Astrocyte (in vitro differentiated cells and primary cell): Measurements from ENCODE around the gene TGFBRAP1. TPM values are rescaled to one million over a fixed set of nuclear protein-coding genes. Genes with fewer than 3 reads are reported as not detected.
A peak's percentile ranks its signal among the peaks of the same experiment; 100 is the strongest.

Experiments used
- DNase-seq: peaks from one replicate; pipeline ENCODE4 v3.0.0-alpha.2; 2010; ENCODE audit warnings: low read depth
- FAIRE-seq: peaks from 2 replicates; lab custom pipeline; 2011; peaks lifted over from hg19 to GRCh38; lab: Jason Lieb, UNC
- H2AFZ ChIP-seq: 2 replicates; pipeline ENCODE4 v1.6.0; 2012; ENCODE audit warnings: low read depth, low read length, inconsistent platforms
- H3K27ac ChIP-seq: 2 replicates; pipeline ENCODE4 v1.5.1; 2011; ENCODE audit warnings: low read depth, low read length, inconsistent platforms
- H3K27me3 ChIP-seq: 2 replicates; pipeline ENCODE4 v1.6.0; 2011; ENCODE audit warnings: low read length, inconsistent platforms; ENCODE audit not compliant: insufficient read depth
- H3K36me3 ChIP-seq: 2 replicates; pipeline ENCODE4 v1.5.1; 2011; ENCODE audit warnings: low read length, inconsistent platforms; ENCODE audit not compliant: insufficient read depth
- H3K4me1 ChIP-seq: 2 replicates; pipeline ENCODE4 v1.5.1; 2011; ENCODE audit warnings: low read length, inconsistent platforms; ENCODE audit not compliant: insufficient read depth
- H3K4me2 ChIP-seq: 2 replicates; pipeline ENCODE4 v1.6.0; 2012; ENCODE audit warnings: low read length, inconsistent platforms
- H3K4me3 ChIP-seq: 2 replicates; pipeline ENCODE4 v1.5.1; 2011; ENCODE audit warnings: low read depth, mild to moderate bottlenecking, low read length, inconsistent platforms; ENCODE audit not compliant: insufficient read depth
- H3K79me2 ChIP-seq: 2 replicates; pipeline ENCODE4 v1.6.0; 2012; ENCODE audit warnings: mild to moderate bottlenecking, low read length, inconsistent platforms; ENCODE audit not compliant: insufficient read depth
- H3K9ac ChIP-seq: 2 replicates; pipeline ENCODE4 v1.6.0; 2012; ENCODE audit warnings: mild to moderate bottlenecking, low read length, inconsistent platforms
- H3K9me3 ChIP-seq: 2 replicates; pipeline ENCODE4 v1.5.1; 2012; ENCODE audit warnings: low read depth, mild to moderate bottlenecking, low read length, inconsistent platforms; ENCODE audit not compliant: insufficient read depth
- H4K20me1 ChIP-seq: 2 replicates; pipeline ENCODE4 v1.6.0; 2012; ENCODE audit warnings: low read length, inconsistent platforms; ENCODE audit not compliant: insufficient read depth
- H3K27ac Mint-ChIP-seq: one replicate; pipeline ENCODE4 v1.8.0; 2021; ENCODE audit warnings: mild to moderate bottlenecking, mixed read lengths; ENCODE audit not compliant: unreplicated experiment
- H3K27me3 Mint-ChIP-seq: one replicate; pipeline ENCODE4 v1.8.0; 2021; ENCODE audit warnings: low read depth, mixed read lengths; ENCODE audit not compliant: unreplicated experiment
- H3K36me3 Mint-ChIP-seq: one replicate; pipeline ENCODE4 v1.8.0; 2021; ENCODE audit warnings: low read depth, mixed read lengths; ENCODE audit not compliant: unreplicated experiment
- H3K4me1 Mint-ChIP-seq: one replicate; pipeline ENCODE4 v1.8.0; 2021; ENCODE audit warnings: low read depth, mixed read lengths; ENCODE audit not compliant: unreplicated experiment
- H3K4me3 Mint-ChIP-seq: one replicate; pipeline ENCODE4 v1.8.0; 2021; ENCODE audit warnings: mild to moderate bottlenecking, moderate library complexity, mixed read lengths; ENCODE audit not compliant: unreplicated experiment
- H3K9me3 Mint-ChIP-seq: one replicate; pipeline ENCODE4 v1.8.0; 2021; ENCODE audit warnings: mild to moderate bottlenecking, mixed read lengths; ENCODE audit not compliant: unreplicated experiment
- EZH2 ChIP-seq: IDR thresholded peaks from 2 replicates; pipeline ENCODE4 v1.6.1; 2012; ENCODE audit warnings: mild to moderate bottlenecking, low read length, inconsistent platforms; ENCODE audit not compliant: insufficient read depth
- total RNA-seq: library from RNA; stranded (reverse); gene quantifications from 2 replicates; pipeline ENCODE4 v1.2.1, GENCODE V29; 2021
- TF ChIP-seq, protein P1 (sequence below): IDR thresholded peaks from 2 replicates; pipeline ENCODE4 v1.5.1; 2011; ENCODE audit warnings: low read depth, mild to moderate bottlenecking, inconsistent platforms, low read length, moderate library complexity; ENCODE audit not compliant: insufficient read depth

TGFBRAP1 gene
- total RNA-seq, 1 donor from 2014 or later, result 25.1 TPM

DNA sequence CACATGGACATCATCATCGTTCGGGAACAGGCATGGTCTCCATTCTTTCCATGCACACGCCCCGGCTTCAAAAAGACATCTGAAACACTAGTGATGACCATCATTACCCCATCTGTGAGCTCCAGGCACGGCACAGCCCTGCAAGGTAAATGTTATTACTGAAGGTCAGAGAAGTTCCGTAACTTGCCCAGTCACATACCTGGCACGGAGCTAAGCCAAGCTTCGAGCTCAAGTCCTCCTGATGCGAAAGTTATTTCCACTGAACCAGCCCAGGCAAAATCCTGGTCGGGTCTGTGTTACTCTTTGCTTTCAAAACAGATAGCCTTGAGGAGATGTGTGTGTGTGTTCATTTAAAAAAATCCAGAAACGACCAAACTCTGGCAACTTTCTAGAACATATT, 46.5 kb upstream of the TGFBRAP1 start:
- Histone ChIP-seq H3K79me2 (peaks cover 91% of the 10 kb centered on the region), H3K4me3 (no peak overlapping the region), H3K9ac (peak overlapping the region; percentile 13), H3K36me3 (peaks cover 71% of the 10 kb centered on the region), H3K27ac (peak overlapping the region; percentile 66), H3K9me3 (no peaks in the 10 kb centered on the region), H2AFZ (no peak overlapping the region), H3K4me1 (peaks cover 76% of the 10 kb centered on the region), H3K4me2 (peak overlapping the region; percentile 50), H3K27me3 (no peaks in the 10 kb centered on the region), H4K20me1 (peaks cover 99% of the 10 kb centered on the region)
- no peaks in the 10 kb centered on the region for H3K27me3 Mint-ChIP-seq
- DNase-seq (no peak), FAIRE-seq (no peak)
- peaks cover 48% of the 10 kb centered on the region for H3K4me1 Mint-ChIP-seq
- TF ChIP-seq, protein P1, sequence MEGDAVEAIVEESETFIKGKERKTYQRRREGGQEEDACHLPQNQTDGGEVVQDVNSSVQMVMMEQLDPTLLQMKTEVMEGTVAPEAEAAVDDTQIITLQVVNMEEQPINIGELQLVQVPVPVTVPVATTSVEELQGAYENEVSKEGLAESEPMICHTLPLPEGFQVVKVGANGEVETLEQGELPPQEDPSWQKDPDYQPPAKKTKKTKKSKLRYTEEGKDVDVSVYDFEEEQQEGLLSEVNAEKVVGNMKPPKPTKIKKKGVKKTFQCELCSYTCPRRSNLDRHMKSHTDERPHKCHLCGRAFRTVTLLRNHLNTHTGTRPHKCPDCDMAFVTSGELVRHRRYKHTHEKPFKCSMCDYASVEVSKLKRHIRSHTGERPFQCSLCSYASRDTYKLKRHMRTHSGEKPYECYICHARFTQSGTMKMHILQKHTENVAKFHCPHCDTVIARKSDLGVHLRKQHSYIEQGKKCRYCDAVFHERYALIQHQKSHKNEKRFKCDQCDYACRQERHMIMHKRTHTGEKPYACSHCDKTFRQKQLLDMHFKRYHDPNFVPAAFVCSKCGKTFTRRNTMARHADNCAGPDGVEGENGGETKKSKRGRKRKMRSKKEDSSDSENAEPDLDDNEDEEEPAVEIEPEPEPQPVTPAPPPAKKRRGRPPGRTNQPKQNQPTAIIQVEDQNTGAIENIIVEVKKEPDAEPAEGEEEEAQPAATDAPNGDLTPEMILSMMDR, result no peak
- no peak for TF ChIP-seq EZH2
- peak overlapping the region; percentile 67 for H3K27ac Mint-ChIP-seq
- no peak overlapping the region for H3K4me3 Mint-ChIP-seq
- peaks cover 55% of the 10 kb centered on the region for H3K36me3 Mint-ChIP-seq
- H3K9me3 Mint-ChIP-seq, result no peaks in the 10 kb centered on the region

DNA sequence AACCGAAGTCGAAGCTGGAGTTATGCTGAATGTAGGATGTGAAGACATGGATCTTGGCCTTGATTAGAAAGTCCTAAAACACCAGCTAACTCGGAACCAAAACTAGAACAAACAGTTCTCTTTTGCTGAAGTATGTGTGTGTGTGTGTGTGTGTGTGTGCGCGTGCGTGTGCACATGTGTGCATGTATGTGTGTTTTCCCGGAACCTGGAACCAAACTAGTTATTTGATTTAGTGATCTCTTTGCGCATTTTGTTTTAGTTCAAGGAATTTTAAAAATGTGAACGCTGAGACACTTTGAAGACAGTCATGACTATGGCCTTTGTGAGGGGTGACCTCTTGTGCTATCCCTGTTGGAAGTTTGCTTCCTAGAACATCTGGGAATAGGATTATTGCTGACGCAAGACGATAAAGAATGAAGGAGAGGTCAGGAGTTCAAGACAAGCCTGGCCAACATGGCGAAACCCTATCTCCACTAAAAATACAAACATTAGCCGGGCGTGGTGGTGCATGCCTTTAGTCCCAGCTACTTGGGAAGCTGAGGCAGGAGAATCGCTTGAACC, 45.5 kb upstream of the TGFBRAP1 start:
- peaks cover 46% of the 10 kb centered on the region for H3K36me3 Mint-ChIP-seq
- FAIRE-seq (no peak), DNase-seq (peak; percentile 75)
- H3K4me1 ChIP-seq, result peaks cover 78% of the 10 kb centered on the region
- no peak overlapping the region for H3K4me3 ChIP-seq
- H3K27ac Mint-ChIP-seq, result peak overlapping the region; percentile 67
- peak overlapping the region; percentile 66 for H3K27ac ChIP-seq
- no peaks in the 10 kb centered on the region for H3K9me3 Mint-ChIP-seq
- H3K4me3 Mint-ChIP-seq, result no peak overlapping the region
- H2AFZ ChIP-seq, result no peak overlapping the region
- peaks cover 71% of the 10 kb centered on the region for H3K36me3 ChIP-seq
- TF ChIP-seq, protein P1, result no peak
- peaks cover 99% of the 10 kb centered on the region for H4K20me1 ChIP-seq
- no peaks in the 10 kb centered on the region for H3K27me3 ChIP-seq
- peaks cover 41% of the 10 kb centered on the region for H3K4me1 Mint-ChIP-seq
- peak overlapping the region; percentile 16 for H3K9ac ChIP-seq
- peak overlapping the region; percentile 50 for H3K4me2 ChIP-seq
- H3K9me3 ChIP-seq, result no peaks in the 10 kb centered on the region
- peaks cover 89% of the 10 kb centered on the region for H3K79me2 ChIP-seq
- H3K27me3 Mint-ChIP-seq, result no peaks in the 10 kb centered on the region

DNA sequence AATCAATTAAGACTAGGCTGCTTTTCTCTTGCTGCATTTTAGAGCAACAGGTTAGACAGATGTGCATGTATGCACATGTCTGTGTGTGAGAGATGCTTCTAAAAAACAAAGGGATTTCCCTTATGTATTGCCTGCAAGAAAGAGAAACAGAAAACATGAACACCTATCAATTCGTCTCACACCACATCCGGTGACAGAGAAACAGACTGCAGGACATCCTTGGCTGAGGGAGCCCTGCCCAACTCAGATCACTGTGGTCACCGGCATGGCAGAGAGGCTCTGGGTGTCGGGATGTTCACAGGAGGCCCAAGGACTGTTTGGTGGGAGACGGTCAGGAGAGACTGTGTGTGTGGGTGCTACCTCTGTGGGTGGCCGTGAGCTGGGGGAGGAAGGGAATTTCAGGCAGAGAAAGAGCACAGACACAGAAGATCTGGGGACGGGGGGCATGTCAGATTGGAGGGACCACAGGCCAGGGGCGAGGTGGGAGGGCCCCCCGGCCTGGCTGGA, 44.4 kb upstream of the TGFBRAP1 start:
- Histone ChIP-seq H2AFZ (no peak overlapping the region), H3K79me2 (peaks cover 87% of the 10 kb centered on the region), H3K9ac (peak overlapping the region; percentile 16), H3K36me3 (peaks cover 70% of the 10 kb centered on the region), H3K27ac (peak overlapping the region; percentile 66), H3K27me3 (no peaks in the 10 kb centered on the region), H3K4me2 (no peak overlapping the region), H3K4me1 (peaks cover 71% of the 10 kb centered on the region), H3K4me3 (no peak overlapping the region), H3K9me3 (no peaks in the 10 kb centered on the region), H4K20me1 (peaks cover 100% of the 10 kb centered on the region)
- H3K4me1 Mint-ChIP-seq, result peaks cover 39% of the 10 kb centered on the region
- peak overlapping the region; percentile 56 for H3K27ac Mint-ChIP-seq
- no peak for FAIRE-seq
- DNase-seq, result no peak
- H3K36me3 Mint-ChIP-seq, result peaks cover 42% of the 10 kb centered on the region
- no peaks in the 10 kb centered on the region for H3K27me3 Mint-ChIP-seq
- no peaks in the 10 kb centered on the region for H3K9me3 Mint-ChIP-seq
- TF ChIP-seq, protein P1, result no peak
- TF ChIP-seq EZH2, result no peak
- H3K4me3 Mint-ChIP-seq, result no peak overlapping the region
